ENCODE data around the gene ARMC9.

DNA sequence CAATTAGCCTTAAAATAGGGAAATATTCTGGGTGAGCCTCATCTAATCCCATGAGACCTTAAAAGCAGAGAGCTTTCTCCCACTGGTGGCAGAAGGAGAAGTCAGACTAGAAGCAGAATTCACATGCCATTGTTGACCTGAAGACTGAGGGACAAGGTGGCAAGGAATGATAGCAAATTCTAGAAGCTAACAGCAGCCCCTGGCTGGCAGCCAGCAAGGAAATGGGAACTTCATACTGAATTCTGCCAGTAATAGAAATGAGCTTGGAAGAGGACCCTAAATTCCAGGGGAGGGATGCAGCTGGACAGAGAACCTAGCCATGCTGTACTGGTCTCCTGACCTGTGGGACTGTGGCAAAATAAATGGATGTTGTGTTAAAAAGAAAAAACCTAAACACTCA lies 216.6 kb downstream of the ARMC9 start:
- TF ChIP-seq, protein P1, sequence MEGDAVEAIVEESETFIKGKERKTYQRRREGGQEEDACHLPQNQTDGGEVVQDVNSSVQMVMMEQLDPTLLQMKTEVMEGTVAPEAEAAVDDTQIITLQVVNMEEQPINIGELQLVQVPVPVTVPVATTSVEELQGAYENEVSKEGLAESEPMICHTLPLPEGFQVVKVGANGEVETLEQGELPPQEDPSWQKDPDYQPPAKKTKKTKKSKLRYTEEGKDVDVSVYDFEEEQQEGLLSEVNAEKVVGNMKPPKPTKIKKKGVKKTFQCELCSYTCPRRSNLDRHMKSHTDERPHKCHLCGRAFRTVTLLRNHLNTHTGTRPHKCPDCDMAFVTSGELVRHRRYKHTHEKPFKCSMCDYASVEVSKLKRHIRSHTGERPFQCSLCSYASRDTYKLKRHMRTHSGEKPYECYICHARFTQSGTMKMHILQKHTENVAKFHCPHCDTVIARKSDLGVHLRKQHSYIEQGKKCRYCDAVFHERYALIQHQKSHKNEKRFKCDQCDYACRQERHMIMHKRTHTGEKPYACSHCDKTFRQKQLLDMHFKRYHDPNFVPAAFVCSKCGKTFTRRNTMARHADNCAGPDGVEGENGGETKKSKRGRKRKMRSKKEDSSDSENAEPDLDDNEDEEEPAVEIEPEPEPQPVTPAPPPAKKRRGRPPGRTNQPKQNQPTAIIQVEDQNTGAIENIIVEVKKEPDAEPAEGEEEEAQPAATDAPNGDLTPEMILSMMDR (IDR thresholded peaks at IDR 0.05): no peak
- TF ChIP-seq POLR2A (IDR thresholded peaks at IDR 0.05): no peak
